GM12878 (cell line): Measurements from ENCODE around the gene BDNF. TPM values are rescaled to one million over a fixed set of nuclear protein-coding genes. Genes with fewer than 3 reads are reported as not detected.

ENCODE experiments used
- ATAC-seq: fragments of 200-7000 bp; cut with Tn5 transposase; 3 replicates; pipeline ENCODE4 v1.9.1; 2020; ENCODE audit warnings: mild to moderate bottlenecking, moderate library complexity
- BruUV-seq: library from RNA; stranded (reverse); fragments of 400-500 nt; replicated peaks from 2 replicates; lab custom pipeline; 2021; lab: Mats Ljungman, UMichigan
- CTCF ChIA-PET: fragments of 300-600 bp; sonication (Branson Sonifier 250); formaldehyde crosslinking; extraction: SDS; loops from one replicate; lab custom pipeline; 2021; ENCODE audit warnings: inconsistent platforms; lab: Yijun Ruan, JAX
- POLR2A ChIA-PET: fragments of 350-600 bp; formaldehyde crosslinking; extraction: SDS; loops from one replicate; lab custom pipeline; 2021; ENCODE audit warnings: inconsistent platforms; lab: Charles Lee
- RAD21 ChIA-PET: fragments of 300-600 bp; sonication (Branson Sonifier 250); formaldehyde crosslinking; loops from one replicate; lab custom pipeline; 2023; ENCODE audit warnings: antibody characterized with exemption; ENCODE audit not compliant: unreplicated experiment; lab: Charles Lee
- SMC1A ChIA-PET: fragments of 300-600 bp; sonication (Branson Sonifier 250); formaldehyde crosslinking; loops from one replicate; lab custom pipeline; 2023; ENCODE audit not compliant: unreplicated experiment, uncharacterized antibody; lab: Charles Lee
- DNase-seq: peaks from one replicate; pipeline ENCODE4 v3.0.0-alpha.2; 2011; ENCODE audit warnings: low read depth, low spot score
- FAIRE-seq: peaks from 3 replicates; lab custom pipeline; 2011; peaks lifted over from hg19 to GRCh38; lab: Jason Lieb, UNC
- H2AFZ ChIP-seq: 2 replicates; pipeline ENCODE4 v1.6.0; 2011; ENCODE audit warnings: low read depth, low read length, control low read depth; ENCODE audit not compliant: control insufficient read depth
- H3K27ac ChIP-seq: 2 replicates; pipeline ENCODE4 v1.5.1; 2011; ENCODE audit warnings: control low read depth; ENCODE audit not compliant: control insufficient read depth, insufficient read depth
- H3K27me3 ChIP-seq, 2 experiments: replicated peaks in 1 of 2; 2 replicates each; pipeline versions ENCODE4 v1.6.0 to v1.6.1; 2011; ENCODE audit warnings: low read length in 1 of 2; ENCODE audit not compliant: control insufficient read depth in 2 of 2, insufficient read depth in 2 of 2
- H3K36me3 ChIP-seq, 2 experiments: 2 replicates each; pipeline ENCODE4 v1.5.1; 2011; ENCODE audit warnings: low read length in 1 of 2; ENCODE audit not compliant: control insufficient read depth in 2 of 2, insufficient read depth in 2 of 2
- H3K4me1 ChIP-seq: 2 replicates; pipeline ENCODE4 v1.6.1; 2011; ENCODE audit warnings: mild to moderate bottlenecking, low read length, moderate library complexity, mixed read lengths; ENCODE audit not compliant: control insufficient read depth, insufficient read depth
- H3K4me2 ChIP-seq: 2 replicates; pipeline ENCODE4 v1.6.0; 2011; ENCODE audit warnings: control low read depth; ENCODE audit not compliant: control insufficient read depth, insufficient read depth
- H3K4me3 ChIP-seq: fragments of 200-600 bp; sonication (generic); 2 replicates; pipeline ENCODE4 v1.5.1; 2016
- H3K79me2 ChIP-seq: 2 replicates; pipeline ENCODE4 v1.6.0; 2011; ENCODE audit warnings: low read length; ENCODE audit not compliant: control insufficient read depth, insufficient read depth
- H3K9ac ChIP-seq: 2 replicates; pipeline ENCODE4 v1.8.0; 2011; ENCODE audit warnings: low read length, control low read depth, mixed read lengths; ENCODE audit not compliant: control insufficient read depth, insufficient read depth
- H3K9me3 ChIP-seq: replicated peaks from 3 replicates; pipeline ENCODE4 v1.5.1; 2011; ENCODE audit warnings: mild to moderate bottlenecking, low read length; ENCODE audit not compliant: control insufficient read depth, insufficient read depth
- H4K20me1 ChIP-seq: 2 replicates; pipeline ENCODE4 v1.6.0; 2011; ENCODE audit not compliant: control insufficient read depth, insufficient read depth
- ATF2 ChIP-seq: IDR thresholded peaks from 2 replicates; pipeline ENCODE4 v1.6.1; 2012; ENCODE audit warnings: low read length, inconsistent platforms
- BHLHE40 ChIP-seq, 2 experiments: fragments of 450-650 bp in 1 of 2; IDR thresholded peaks; 2 replicates each; pipeline ENCODE4 v1.6.1; 2011 to 2017; ENCODE audit warnings: low read depth in 2 of 2, borderline replicate concordance in 1 of 2, improper control_type of control experiment in 1 of 2, low read length in 1 of 2, mild to moderate bottlenecking in 1 of 2
- CBX3 ChIP-seq: fragments of 200-600 bp; sonication (generic); IDR thresholded peaks from 2 replicates; pipeline ENCODE4 v1.6.1; 2016; ENCODE audit warnings: low read depth, borderline replicate concordance
- CHD2 ChIP-seq: IDR thresholded peaks from 2 replicates; pipeline ENCODE4 v1.6.1; 2011; ENCODE audit warnings: low read depth, low read length, improper control_type of control experiment, borderline replicate concordance
- EZH2 ChIP-seq: IDR thresholded peaks from 2 replicates; pipeline ENCODE4 v1.6.1; 2012; ENCODE audit warnings: low read depth, mild to moderate bottlenecking, control low read depth, inconsistent platforms, low read length, borderline replicate concordance; ENCODE audit not compliant: control insufficient read depth
- FOXM1 ChIP-seq: IDR thresholded peaks from 2 replicates; pipeline ENCODE4 v1.6.1; 2012; ENCODE audit warnings: low read depth, mild to moderate bottlenecking, inconsistent platforms, low read length, moderate library complexity
- HDAC6 ChIP-seq: fragments of 200-600 bp; sonication (generic); IDR thresholded peaks from one replicate; pipeline ENCODE4 v1.8.0; 2017; ENCODE audit warnings: antibody characterized with exemption; ENCODE audit not compliant: unreplicated experiment
- KDM1A ChIP-seq: fragments of 200-600 bp; sonication (generic); IDR thresholded peaks from 2 replicates; pipeline ENCODE4 v1.6.1; 2016; ENCODE audit warnings: borderline replicate concordance
- RBBP5 ChIP-seq: fragments of 200-600 bp; sonication (generic); conservative IDR thresholded peaks from 2 replicates; pipeline ENCODE4 v1.6.1; 2016
- RFX5 ChIP-seq: IDR thresholded peaks from 2 replicates; pipeline ENCODE4 v1.6.1; 2011; ENCODE audit warnings: low read depth, low read length, improper control_type of control experiment
- SIN3A ChIP-seq: IDR thresholded peaks from 2 replicates; pipeline ENCODE4 v1.6.1; 2012; ENCODE audit warnings: low read depth, low read length, improper control_type of control experiment
- SPI1 ChIP-seq: IDR thresholded peaks from 2 replicates; pipeline ENCODE4 v1.6.1; 2011; ENCODE audit warnings: low read depth, mild to moderate bottlenecking, low read length, moderate library complexity, borderline replicate concordance; ENCODE audit not compliant: insufficient read depth
- TCF12 ChIP-seq: IDR thresholded peaks from 2 replicates; pipeline ENCODE4 v1.6.1; 2011; ENCODE audit warnings: low read depth, mild to moderate bottlenecking, low read length
- TCF3 ChIP-seq: IDR thresholded peaks from 2 replicates; pipeline ENCODE4 v1.6.1; 2012; ENCODE audit warnings: low read depth, mild to moderate bottlenecking, low read length, borderline replicate concordance; ENCODE audit not compliant: insufficient read depth
- TCF7 ChIP-seq: IDR thresholded peaks from 2 replicates; pipeline ENCODE4 v1.6.1; 2014; ENCODE audit warnings: antibody characterized with exemption, borderline replicate concordance
- ZBED1 ChIP-seq: IDR thresholded peaks from 2 replicates; pipeline ENCODE4 v1.6.1; 2016; ENCODE audit warnings: borderline replicate concordance
- WGBS: methylation state at CpG from one replicate; pipeline ENCODE4 v1.1.6; 2016; ENCODE audit warnings: low lambda C conversion rate; ENCODE audit not compliant: insufficient replicate concordance, insufficient coverage; ENCODE audit errors: missing lambda C conversion rate; 5-methylcytosine and 5-hydroxymethylcytosine counted together
- in situ Hi-C: fragments of 300-500 bp; cut with MboI; formaldehyde crosslinking; loops from 9 replicates; pipeline ENCODE4 v1.14.3; 2018; ENCODE audit warnings: mixed read lengths
- intact Hi-C: fragments of 100-400 bp; cut with micrococcal nuclease; formaldehyde crosslinking; loops from one replicate; pipeline ENCODE4 v1.14.2; 2022; ENCODE audit not compliant: unreplicated experiment
- polyA plus RNA-seq, 11 experiments: library from polyadenylated mRNA; depleted of rRNA in 4 of 11; unstranded in 6 of 11; stranded (reverse) in 5 of 11; fragments of >200 nt; fragmentation: Nextera tagmentation in 4 of 11; fragmentation: Illumina TruSeq in 1 of 11; extraction: Ambion mirVana in 4 of 11; extraction: Trizol in 1 of 11; gene quantifications; 1 replicate in 1 of 11; 2 replicates in 10 of 11; pipeline versions ENCODE4 v1.2.1 to v1.2.3, GENCODE V29; 2011 to 2016; ENCODE audit warnings: inconsistent platforms in 2 of 11, missing spikeins in 2 of 11, low read depth in 1 of 11
- total RNA-seq, 4 experiments: library from RNA; depleted of rRNA in 3 of 4; stranded (reverse); fragments of >200 nt in 3 of 4; fragmentation: Illumina TruSeq in 1 of 4; extraction: Trizol in 1 of 4; gene quantifications; 2 replicates each; pipeline versions ENCODE4 v1.2.1 to v1.2.3, GENCODE V29; 2013 to 2021

Gene BDNF
- total and polyA plus RNA-seq, 10 of the 15 experiments (the other 5 are each of a cell fraction or from before 2014, with no cell fraction given) = 0.02 to 0.24 (median 0.06) TPM; not detected in 2

- H3K27ac ChIP-seq = no peak overlapping the region
- no peaks in the 10 kb centered on the region for H4K20me1 ChIP-seq
- no peak for FAIRE-seq
- SMC1A ChIA-PET = no interaction called here
- H3K9ac ChIP-seq = no peak overlapping the region
- no peaks in the 10 kb centered on the region for H3K79me2 ChIP-seq
- intact Hi-C loops = loop anchor here (10.0 kb wide), 1 partner anchor 307 kb away; no protein-coding TSS in a partner anchor
- no peak for ATAC-seq
- no peaks in the 10 kb centered on the region for H3K36me3 ChIP-seq
- H3K4me2 ChIP-seq = no peak overlapping the region
- TF ChIP-seq TCF7 (no peak), SPI1 (no peak), TCF3 (no peak), CBX3 (no peak), EZH2 (no peak), ZBED1 (no peak), TCF12 (no peak), CHD2 (no peak), ATF2 (no peak), BHLHE40 (IDR thresholded peaks at IDR 0.05; ENCODE audit: borderline replicate concordance in 1 of 2, low read depth in 2 of 2, low read length in 1 of 2) (no peak), SIN3A (no peak), FOXM1 (no peak), KDM1A (no peak), RFX5 (no peak), RBBP5 (no peak), HDAC6 (no peak)
- TF ChIP-seq, all 136 proteins: peak for 0
- 33% methylated on average over 3 of the region's 3 CpGs for WGBS
- Histone ChIP-seq H3K27me3 (peaks cover 0 to 1% of the 10 kb centered on the region in 2 experiments; a peak in 1 of 4 replicates), H3K9me3 (no peaks in the 10 kb centered on the region), H2AFZ (no peak overlapping the region), H3K4me1 (no peaks in the 10 kb centered on the region), H3K4me3 (no peak overlapping the region)
- ChIA-PET RAD21 (no interaction called here), CTCF (no interaction called here), POLR2A (no interaction called here)
- in situ Hi-C loops = loop anchor here (10.0 kb wide), 1 partner anchor 1457 kb away; no protein-coding TSS in a partner anchor
- no peak for DNase-seq
- no TSS peak for BruUV-seq
Observed at GRCh38 chr11:27707676-27708075, 7.4 kb upstream of the BDNF start.
